Naive thymus-derived CD4-positive, alpha-beta T cell (primary cell): ENCODE measurements around the gene MARVELD1. TPM values are rescaled to one million over a fixed set of nuclear protein-coding genes. Genes with fewer than 3 reads are reported as not detected.

ENCODE experiments used
- ATAC-seq: fragments of 150-1000 bp; cut with Tn5 transposase; 2 replicates; pipeline ENCODE4 v1.10.0; 2021; ENCODE audit warnings: mild to moderate bottlenecking, moderate library complexity
- CTCF ChIA-PET: fragments of 350-600 bp; sonication (Branson Sonifier 250); formaldehyde crosslinking; loops from one replicate; lab custom pipeline; 2021; ENCODE audit warnings: antibody characterized with exemption; lab: Charles Lee
- POLR2A ChIA-PET: fragments of 350-600 bp; sonication (Branson Sonifier 250); formaldehyde crosslinking; loops from one replicate; lab custom pipeline; 2021; ENCODE audit warnings: antibody characterized with exemption, inconsistent platforms; lab: Charles Lee
- DNase-seq, 9 donors: peaks; one replicate each; pipeline versions ENCODE4 v3.0.0 to v3.0.0-alpha.2; 2020 to 2022; ENCODE audit warnings: mixed read lengths in 1 of 9
- H3K27ac ChIP-seq: one replicate; pipeline ENCODE4 v1.7.0; 2013; ENCODE audit warnings: mild to moderate bottlenecking, low read depth, low read length, moderate library complexity
- H3K27me3 ChIP-seq, 2 donors: one replicate each; pipeline ENCODE4 v1.7.0; 2013; ENCODE audit warnings: low read length in 2 of 2, mild to moderate bottlenecking in 2 of 2, moderate library complexity in 2 of 2; ENCODE audit not compliant: control insufficient read depth in 2 of 2, insufficient read depth in 2 of 2
- H3K36me3 ChIP-seq, 3 experiments: 1 replicate in 2 of 3; 2 replicates in 1 of 3; pipeline ENCODE4 v1.7.0; 2013; ENCODE audit warnings: low read length in 3 of 3, mild to moderate bottlenecking in 3 of 3, moderate library complexity in 1 of 3; ENCODE audit not compliant: insufficient read depth in 3 of 3, control insufficient read depth in 2 of 3
- H3K4me1 ChIP-seq, 2 donors: one replicate each; pipeline ENCODE4 v1.7.0; 2013; ENCODE audit warnings: low read length in 2 of 2, mild to moderate bottlenecking in 2 of 2, moderate library complexity in 1 of 2; ENCODE audit not compliant: control insufficient read depth in 2 of 2, insufficient read depth in 2 of 2
- H3K4me3 ChIP-seq: 2 replicates; pipeline ENCODE4 v1.7.0; 2013; ENCODE audit warnings: mild to moderate bottlenecking, low read length
- H3K9me3 ChIP-seq, 3 experiments: 1 replicate in 2 of 3; 2 replicates in 1 of 3; pipeline ENCODE4 v1.7.0; 2013; ENCODE audit warnings: low read length in 3 of 3; ENCODE audit not compliant: control insufficient read depth in 2 of 3
- H3K27ac Mint-ChIP-seq, 9 donors: one replicate each; pipeline ENCODE4 v1.8.0; 2020 to 2022; ENCODE audit warnings: mixed read lengths in 9 of 9, mild to moderate bottlenecking in 8 of 9, moderate library complexity in 5 of 9, inconsistent platforms in 2 of 9
- H3K27me3 Mint-ChIP-seq, 5 donors: one replicate each; pipeline ENCODE4 v1.8.0; 2021 to 2022; ENCODE audit warnings: mixed read lengths in 5 of 5, mild to moderate bottlenecking in 1 of 5
- H3K36me3 Mint-ChIP-seq, 5 donors: one replicate each; pipeline ENCODE4 v1.8.0; 2020 to 2022; ENCODE audit warnings: mixed read lengths in 5 of 5, mild to moderate bottlenecking in 3 of 5, inconsistent platforms in 1 of 5
- H3K4me1 Mint-ChIP-seq, 7 donors: one replicate each; pipeline ENCODE4 v1.8.0; 2020 to 2022; ENCODE audit warnings: mixed read lengths in 7 of 7, mild to moderate bottlenecking in 3 of 7, inconsistent platforms in 1 of 7
- H3K4me3 Mint-ChIP-seq, 10 donors: one replicate each; pipeline ENCODE4 v1.8.0; 2020 to 2022; ENCODE audit warnings: mild to moderate bottlenecking in 10 of 10, mixed read lengths in 10 of 10, moderate library complexity in 6 of 10, inconsistent platforms in 2 of 10
- H3K9me3 Mint-ChIP-seq, 11 donors: one replicate each; pipeline ENCODE4 v1.8.0; 2020 to 2022; ENCODE audit warnings: mixed read lengths in 11 of 11, mild to moderate bottlenecking in 4 of 11, inconsistent platforms in 1 of 11, moderate library complexity in 1 of 11
- intact Hi-C, 2 donors: fragments of 100-400 bp; cut with micrococcal nuclease; formaldehyde crosslinking; loops; one replicate each; pipeline ENCODE4 v1.15.1; 2023
- polyA plus RNA-seq, 2 donors: library from polyadenylated mRNA; unstranded; fragments of 300-500 nt; fragmentation: Illumina TruSeq; gene quantifications; one replicate each; pipeline ENCODE4 v1.2.3, GENCODE V29; 2021
- total RNA-seq, 6 experiments: library from RNA in 5 of 6; stranded (reverse) in 5 of 6; gene quantifications; 1 replicate in 5 of 6; 2 replicates in 1 of 6; pipeline ENCODE4 v1.2.3 and lab custom pipeline; 2021 to 2026

Gene MARVELD1
- total and polyA plus RNA-seq, 7 experiments from 2014 or later = 0.07 to 5.0 (median 1.1) TPM

DNA sequence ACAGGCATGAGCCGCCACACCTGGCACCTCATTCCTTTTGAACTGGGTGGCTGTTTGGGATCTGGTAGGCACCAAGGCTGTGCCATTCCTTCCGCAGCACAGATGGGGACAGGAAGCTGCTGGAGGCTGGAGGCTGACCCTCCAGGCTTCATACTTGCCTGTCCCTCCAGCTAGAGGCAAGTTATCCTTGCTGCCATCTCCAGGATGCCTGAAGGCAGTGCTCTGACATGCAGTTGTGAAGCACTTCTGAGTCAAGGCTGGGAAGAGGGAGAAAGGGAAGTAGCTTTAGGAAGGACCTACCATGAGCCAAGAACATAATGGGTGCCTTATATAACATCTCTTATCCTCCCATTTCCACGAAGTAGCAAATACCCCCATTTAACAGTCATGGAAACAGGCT is 9.5 kb downstream of the MARVELD1 start:
- Histone ChIP-seq H3K4me1 (no peaks in the 10 kb centered on the region), H3K27ac (no peak overlapping the region), H3K4me3 (no peak overlapping the region), H3K36me3 (no peaks in the 10 kb centered on the region), H3K27me3 (no peaks in the 10 kb centered on the region), H3K9me3 (no peaks in the 10 kb centered on the region)
- POLR2A ChIA-PET = no interaction called here
- ATAC-seq = no peak
- H3K9me3 Mint-ChIP-seq = no peaks in the 10 kb centered on the region
- no peak overlapping the region for H3K4me3 Mint-ChIP-seq
- CTCF ChIA-PET = interaction anchor here (1.5 to 2.0 kb wide), 2 partner anchors 9 to 46 kb away, joined by 7 to 9 read pairs; no protein-coding TSS in a partner anchor
- H3K27ac Mint-ChIP-seq = no peak overlapping the region
- peaks cover 0 to 3% (median 0%) of the 10 kb centered on the region in 7 donors for H3K4me1 Mint-ChIP-seq
- intact Hi-C loops = no loop called here
- H3K27me3 Mint-ChIP-seq = peaks cover 0 to 11% (median 4%) of the 10 kb centered on the region in 5 donors
- no peaks in the 10 kb centered on the region for H3K36me3 Mint-ChIP-seq
- no peak for DNase-seq

DNA sequence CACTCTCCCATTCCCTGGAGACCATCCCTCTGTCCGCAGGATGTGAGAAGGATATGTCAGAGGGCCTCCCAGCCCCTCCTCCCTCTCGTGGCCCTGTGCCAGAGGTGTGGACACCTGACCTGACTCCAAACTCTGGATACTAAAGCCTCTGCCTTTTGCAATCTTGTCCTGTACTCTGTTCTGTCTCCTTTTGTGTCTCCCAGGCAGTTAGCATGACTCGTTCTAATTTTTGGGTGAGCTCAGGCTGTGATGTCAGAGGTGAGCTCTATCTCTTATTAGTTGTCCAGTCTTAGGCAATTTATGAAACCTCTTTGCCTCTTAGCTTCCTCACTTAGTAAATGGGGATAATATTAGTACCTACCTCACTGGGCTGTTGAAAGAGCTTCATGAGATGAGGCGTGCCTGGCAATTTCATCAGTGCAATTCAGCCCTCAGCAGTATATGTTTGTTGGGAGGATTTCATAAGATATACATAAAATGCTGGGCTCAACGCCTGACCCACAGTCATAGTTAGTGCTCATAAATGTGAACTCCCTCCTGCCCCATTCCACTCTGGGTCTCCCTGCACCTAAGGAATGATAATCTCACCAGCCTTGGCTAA is 10.9 kb downstream of the MARVELD1 start:
- ChIA-PET CTCF (interaction anchor here (0.6 to 2.0 kb wide), 6 partner anchors 8 to 260 kb away, joined by 3 to 9 read pairs (median 4); no protein-coding TSS in a partner anchor), POLR2A (interaction anchor here (1.6 kb wide), 1 partner anchor 12 kb away, joined by 4 read pairs; the partner anchor contains the start of gene ZFYVE27)
- Mint-ChIP-seq H3K4me1 (peaks cover 0 to 2% (median 0%) of the 10 kb centered on the region in 7 donors), H3K27me3 (peaks cover 0 to 11% (median 5%) of the 10 kb centered on the region in 5 donors), H3K9me3 (no peaks in the 10 kb centered on the region), H3K27ac (no peak overlapping the region), H3K36me3 (no peaks in the 10 kb centered on the region), H3K4me3 (no peak overlapping the region)
- ATAC-seq (peak; percentile 81), DNase-seq (no peak)
- no peaks in the 10 kb centered on the region for H3K27me3 ChIP-seq
- no peak overlapping the region for H3K4me3 ChIP-seq
- H3K27ac ChIP-seq = no peak overlapping the region
- no peaks in the 10 kb centered on the region for H3K36me3 ChIP-seq
- H3K9me3 ChIP-seq = no peaks in the 10 kb centered on the region
- no peaks in the 10 kb centered on the region for H3K4me1 ChIP-seq
- intact Hi-C loops = no loop called here

GRCh38 chr10:97726636-97727178 is 13.2 kb downstream of the MARVELD1 start:
- Histone ChIP-seq H3K27me3 (no peaks in the 10 kb centered on the region), H3K27ac (no peak overlapping the region), H3K4me1 (no peaks in the 10 kb centered on the region), H3K4me3 (no peak overlapping the region), H3K9me3 (no peaks in the 10 kb centered on the region), H3K36me3 (no peaks in the 10 kb centered on the region)
- H3K4me3 Mint-ChIP-seq = no peak overlapping the region
- intact Hi-C loops = no loop called here
- peaks cover 0 to 2% (median 0%) of the 10 kb centered on the region in 7 donors for H3K4me1 Mint-ChIP-seq
- H3K27me3 Mint-ChIP-seq = peaks cover 0 to 15% (median 5%) of the 10 kb centered on the region in 5 donors
- H3K9me3 Mint-ChIP-seq = no peaks in the 10 kb centered on the region
- ChIA-PET POLR2A (interaction anchor here (0.6 kb wide), 1 partner anchor 1215 kb away, joined by 3 read pairs; no protein-coding TSS in a partner anchor), CTCF (interaction anchor here (0.7 kb wide), 1 partner anchor 431 kb away, joined by 6 read pairs; no protein-coding TSS in a partner anchor)
- no peak overlapping the region for H3K27ac Mint-ChIP-seq
- ATAC-seq (no peak), DNase-seq (no peak)
- H3K36me3 Mint-ChIP-seq = no peaks in the 10 kb centered on the region

GRCh38 chr10:97729014-97729413 is 15.5 kb downstream of the MARVELD1 start:
- H3K27ac Mint-ChIP-seq = no peak overlapping the region

GRCh38 chr10:97731346-97732051 is 18.0 kb downstream of the MARVELD1 start:
- no peaks in the 10 kb centered on the region for H3K27me3 ChIP-seq
- ATAC-seq = peak; percentile 83
- no peaks in the 10 kb centered on the region for H3K9me3 ChIP-seq
- Mint-ChIP-seq H3K27me3 (peaks cover 0 to 8% (median 3%) of the 10 kb centered on the region in 5 donors), H3K27ac (no peak overlapping the region), H3K9me3 (peaks cover 0 to 3% (median 0%) of the 10 kb centered on the region in 11 donors), H3K36me3 (no peaks in the 10 kb centered on the region), H3K4me3 (no peak overlapping the region), H3K4me1 (peaks cover 7 to 12% (median 10%) of the 10 kb centered on the region in 7 donors)
- no peak overlapping the region for H3K27ac ChIP-seq
- H3K4me3 ChIP-seq = no peak overlapping the region
- CTCF ChIA-PET = interaction anchor here (1.1 to 8.7 kb wide), 10 partner anchors 8 to 62 kb away, joined by 3 to 90 read pairs (median 7); partner anchors contain the start of genes AVPI1 and MARVELD1
- peaks cover 0 to 3% of the 10 kb centered on the region in 2 donors for H3K4me1 ChIP-seq
- peak in 8 of 9 donors; percentile 32 to 58 (median 50) for DNase-seq
- intact Hi-C loops = loop anchor here (1.0 to 10.0 kb wide), 8 partner anchors 17 to 403 kb away; partner anchors contain the start of genes ANKRD2 (in 2 of the 2) and R3HCC1L (in 1 of the 2)
- POLR2A ChIA-PET = interaction anchor here (1.3 to 1.6 kb wide), 2 partner anchors 30 to 54 kb away, joined by 3 read pairs; no protein-coding TSS in a partner anchor
- no peaks in the 10 kb centered on the region for H3K36me3 ChIP-seq

More at GRCh38 chr10:97729014-97729413, 15.5 kb downstream of the MARVELD1 start:
- Mint-ChIP-seq H3K27me3 (peaks cover 0 to 15% (median 5%) of the 10 kb centered on the region in 5 donors), H3K36me3 (no peaks in the 10 kb centered on the region), H3K4me3 (no peak overlapping the region), H3K9me3 (peaks cover 0 to 2% (median 0%) of the 10 kb centered on the region in 11 donors), H3K4me1 (peaks cover 0 to 2% (median 0%) of the 10 kb centered on the region in 7 donors)
- Histone ChIP-seq H3K4me3 (no peak overlapping the region), H3K9me3 (no peaks in the 10 kb centered on the region), H3K27ac (no peak overlapping the region), H3K36me3 (no peaks in the 10 kb centered on the region), H3K27me3 (no peaks in the 10 kb centered on the region), H3K4me1 (no peaks in the 10 kb centered on the region)
- CTCF ChIA-PET = interaction anchor here (6.2 to 8.7 kb wide), 2 partner anchors 19 to 52 kb away, joined by 58 to 90 read pairs; no protein-coding TSS in a partner anchor
- intact Hi-C loops = no loop called here
- DNase-seq (no peak), ATAC-seq (no peak)
- POLR2A ChIA-PET = interaction anchor here (1.1 kb wide), 1 partner anchor 22 kb away, joined by 4 read pairs; no protein-coding TSS in a partner anchor

DNA sequence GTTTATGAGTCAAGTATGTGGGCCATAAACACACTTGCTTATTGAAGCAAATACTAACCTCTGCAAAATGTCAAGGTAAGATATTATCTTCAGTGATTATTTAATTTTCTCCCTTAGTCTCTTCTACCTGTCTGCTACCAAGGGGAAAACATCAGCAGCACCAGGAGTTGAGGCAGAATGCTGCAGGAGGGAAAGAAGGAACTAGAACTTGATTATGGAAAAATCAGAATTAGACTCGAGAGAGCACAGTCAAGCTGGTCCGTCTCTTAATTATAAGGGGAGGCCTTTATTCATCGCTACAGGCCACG is 18.5 kb downstream of the MARVELD1 start:
- Histone ChIP-seq H3K9me3 (no peaks in the 10 kb centered on the region), H3K36me3 (peaks cover 0 to under 1% (median 0%) of the 10 kb centered on the region in 3 experiments), H3K4me3 (no peak overlapping the region), H3K4me1 (peaks cover 0 to 6% of the 10 kb centered on the region in 2 donors), H3K27ac (no peak overlapping the region), H3K27me3 (no peaks in the 10 kb centered on the region)
- Mint-ChIP-seq H3K4me3 (no peak overlapping the region), H3K9me3 (peaks cover 0 to 7% (median 0%) of the 10 kb centered on the region in 11 donors), H3K4me1 (peaks cover 7 to 17% (median 16%) of the 10 kb centered on the region in 7 donors), H3K36me3 (peaks cover 0 to 2% (median 0%) of the 10 kb centered on the region in 5 donors), H3K27ac (no peak overlapping the region), H3K27me3 (peaks cover 0 to 8% (median 3%) of the 10 kb centered on the region in 5 donors)
- intact Hi-C loops = loop anchor here in 1 of 2 donors (10.0 kb wide), 1 partner anchor 403 kb away; the partner anchor contains the start of gene R3HCC1L
- POLR2A ChIA-PET = interaction anchor here (0.6 to 1.3 kb wide), 2 partner anchors 31 to 54 kb away, joined by 3 read pairs; no protein-coding TSS in a partner anchor
- CTCF ChIA-PET = interaction anchor here (1.1 to 8.7 kb wide), 9 partner anchors 8 to 63 kb away, joined by 3 to 90 read pairs (median 9); partner anchors contain the start of genes AVPI1 and MARVELD1
- DNase-seq = no peak
- ATAC-seq = no peak
